Measurements from ENCODE around the gene SLC5A9.
"Not testable (repeated sequence)": the region's sequence is repeated elsewhere in the genome, so short reads cannot be mapped to it uniquely, and the experiment has no call there.

Gene SLC5A9

GRCh38 chr1:48222501-48223242 lies at the start of gene SLC5A9:
Gene SLC5A9 (plus strand): TSS chr1:48222716. CDS start chr1:48222737, 21 bp downstream.
- DNase-seq (ENCODE audit: low read depth in 2 of 2): no peak

GRCh38 chr1:48175116-48175515 lies 47.4 kb upstream of the SLC5A9 start:
- DNase-seq (ENCODE audit: low read depth in 2 of 2): no peak

- DNase-seq (ENCODE audit: low read depth in 2 of 2): no peak
Measured at GRCh38 chr1:48177257-48177656, 45.3 kb upstream of the SLC5A9 start.

GRCh38 chr1:48181669-48182367 lies 40.7 kb upstream of the SLC5A9 start:
- DNase-seq (ENCODE audit: low read depth in 2 of 2): no peak

- no peak for DNase-seq (ENCODE audit: low read depth in 2 of 2)
Measured at GRCh38 chr1:48182439-48182838, 40.1 kb upstream of the SLC5A9 start.

- no peak for DNase-seq (ENCODE audit: low read depth in 2 of 2)
Measured at GRCh38 chr1:48186306-48186839, 36.1 kb upstream of the SLC5A9 start.

GRCh38 chr1:48187969-48188563 lies 34.5 kb upstream of the SLC5A9 start:
- no peak for DNase-seq (ENCODE audit: low read depth in 2 of 2)

- DNase-seq (ENCODE audit: low read depth in 2 of 2): no peak
Measured at GRCh38 chr1:48190881-48191280, 31.6 kb upstream of the SLC5A9 start.

- DNase-seq (ENCODE audit: low read depth in 2 of 2): no peak
Measured at GRCh38 chr1:48194801-48195200, 27.7 kb upstream of the SLC5A9 start.

- DNase-seq (ENCODE audit: low read depth in 2 of 2): no peak
Measured at GRCh38 chr1:48196237-48196636, 26.3 kb upstream of the SLC5A9 start.

- DNase-seq (ENCODE audit: low read depth in 2 of 2): no peak
Measured at GRCh38 chr1:48198970-48199369, 23.5 kb upstream of the SLC5A9 start.

GRCh38 chr1:48200166-48200900 lies 22.2 kb upstream of the SLC5A9 start:
- no peak for DNase-seq (ENCODE audit: low read depth in 2 of 2)

GRCh38 chr1:48202030-48202752 lies 20.3 kb upstream of the SLC5A9 start:
- DNase-seq (ENCODE audit: low read depth in 2 of 2): peak; percentile 12 to 20

GRCh38 chr1:48203287-48203900 lies 19.1 kb upstream of the SLC5A9 start:
- DNase-seq (ENCODE audit: low read depth in 2 of 2): no peak

GRCh38 chr1:48205522-48205921 lies 17.0 kb upstream of the SLC5A9 start:
- DNase-seq (ENCODE audit: low read depth in 2 of 2): no peak

GRCh38 chr1:48206371-48206770 lies 16.1 kb upstream of the SLC5A9 start:
- DNase-seq (ENCODE audit: low read depth in 2 of 2): no peak

- DNase-seq (ENCODE audit: low read depth in 2 of 2): no peak
Measured at GRCh38 chr1:48207131-48207530, 15.4 kb upstream of the SLC5A9 start.

GRCh38 chr1:48207536-48208075 lies 14.9 kb upstream of the SLC5A9 start:
- DNase-seq (ENCODE audit: low read depth in 2 of 2): no peak

- DNase-seq (ENCODE audit: low read depth in 2 of 2): no peak
Measured at GRCh38 chr1:48208251-48208650, 14.3 kb upstream of the SLC5A9 start.

- DNase-seq (ENCODE audit: low read depth in 2 of 2): no peak
Measured at GRCh38 chr1:48208652-48209051, 13.9 kb upstream of the SLC5A9 start.

GRCh38 chr1:48213462-48213861 lies 9.1 kb upstream of the SLC5A9 start:
- not testable (repeated sequence) for DNase-seq (ENCODE audit: low read depth in 2 of 2)
